Measurements from ENCODE around the gene PARP14.
A peak's percentile ranks its signal among the peaks of the same experiment; 100 is the strongest.
"Not testable (repeated sequence)": the region's sequence is repeated elsewhere in the genome, so short reads cannot be mapped to it uniquely, and the experiment has no call there.

The PARP14 gene

GRCh38 chr3:122665226-122665786 lies 15.3 kb upstream of the PARP14 start:
- peaks cover 0 to 14% of the 10 kb centered on the region in 2 donors for H3K9me3 Mint-ChIP-seq
- no peak for DNase-seq
- no peak for ATAC-seq
- peak overlapping the region in 1 of 2 donors; percentile 8 for H3K27ac Mint-ChIP-seq
- H3K4me1 Mint-ChIP-seq: peaks cover 18% of the 10 kb centered on the region
- peaks cover 13% of the 10 kb centered on the region for H3K27me3 Mint-ChIP-seq
- H3K4me3 Mint-ChIP-seq: no peak overlapping the region

GRCh38 chr3:122665881-122666280 lies 14.8 kb upstream of the PARP14 start:
- H3K9me3 Mint-ChIP-seq: peaks cover 0 to 8% of the 10 kb centered on the region in 2 donors
- no peak for DNase-seq
- peaks cover 8% of the 10 kb centered on the region for H3K27me3 Mint-ChIP-seq
- no peak overlapping the region for H3K4me3 Mint-ChIP-seq
- peaks cover 18% of the 10 kb centered on the region for H3K4me1 Mint-ChIP-seq
- ATAC-seq: no peak
- no peak overlapping the region for H3K27ac Mint-ChIP-seq

GRCh38 chr3:122668930-122669730 lies 11.5 kb upstream of the PARP14 start:
- peak overlapping the region; percentile 57 to 63 for H3K27ac Mint-ChIP-seq
- H3K4me1 Mint-ChIP-seq: peaks cover 20% of the 10 kb centered on the region
- ATAC-seq (peak; percentile 98), DNase-seq (peak; percentile 30 to 54)
- H3K9me3 Mint-ChIP-seq: peaks cover 1 to 6% of the 10 kb centered on the region in 2 donors
- H3K4me3 Mint-ChIP-seq: no peak overlapping the region
- no peaks in the 10 kb centered on the region for H3K27me3 Mint-ChIP-seq

GRCh38 chr3:122671553-122671952 lies 9.1 kb upstream of the PARP14 start:
- no peak for ATAC-seq
- DNase-seq: no peak
- Mint-ChIP-seq H3K4me1 (peaks cover 24% of the 10 kb centered on the region), H3K4me3 (no peak overlapping the region), H3K27me3 (no peaks in the 10 kb centered on the region), H3K9me3 (peaks cover 7 to 14% of the 10 kb centered on the region in 2 donors), H3K27ac (no peak overlapping the region)

GRCh38 chr3:122674339-122674738 lies 6.3 kb upstream of the PARP14 start:
- DNase-seq: no peak
- peak overlapping the region in 1 of 2 donors; percentile 58 for H3K27ac Mint-ChIP-seq
- H3K4me1 Mint-ChIP-seq: peaks cover 26% of the 10 kb centered on the region
- no peaks in the 10 kb centered on the region for H3K27me3 Mint-ChIP-seq
- ATAC-seq: no peak
- no peak overlapping the region for H3K4me3 Mint-ChIP-seq
- peaks cover 7 to 14% of the 10 kb centered on the region in 2 donors for H3K9me3 Mint-ChIP-seq

- no peaks in the 10 kb centered on the region for H3K27me3 Mint-ChIP-seq
- DNase-seq (no peak), ATAC-seq (no peak)
- H3K27ac Mint-ChIP-seq: no peak overlapping the region
- no peak overlapping the region for H3K4me3 Mint-ChIP-seq
- peaks cover 7 to 9% of the 10 kb centered on the region in 2 donors for H3K9me3 Mint-ChIP-seq
- peaks cover 35% of the 10 kb centered on the region for H3K4me1 Mint-ChIP-seq
These were observed 3.9 kb upstream of the PARP14 start for GRCh38 chr3:122676759-122677158.

GRCh38 chr3:122677216-122677615 lies 3.4 kb upstream of the PARP14 start:
- Mint-ChIP-seq H3K4me3 (no peak overlapping the region), H3K27me3 (no peaks in the 10 kb centered on the region), H3K4me1 (peaks cover 40% of the 10 kb centered on the region), H3K9me3 (peaks cover 7 to 9% of the 10 kb centered on the region in 2 donors), H3K27ac (no peak overlapping the region)
- ATAC-seq (no peak), DNase-seq (no peak)

- H3K9me3 Mint-ChIP-seq: peaks cover 7 to 9% of the 10 kb centered on the region in 2 donors
- H3K27me3 Mint-ChIP-seq: no peaks in the 10 kb centered on the region
- DNase-seq (no peak), ATAC-seq (no peak)
- peak overlapping the region in 1 of 2 donors; percentile 14 for H3K4me3 Mint-ChIP-seq
- H3K4me1 Mint-ChIP-seq: peaks cover 53% of the 10 kb centered on the region
- peak overlapping the region in 1 of 2 donors; percentile 67 for H3K27ac Mint-ChIP-seq
These were observed 2.1 kb upstream of the PARP14 start for GRCh38 chr3:122678506-122678905.

GRCh38 chr3:122679085-122679881 lies 1.4 kb upstream of the PARP14 start:
- H3K4me1 Mint-ChIP-seq: peaks cover 57% of the 10 kb centered on the region
- peak; percentile 82 to 83 for DNase-seq
- no peaks in the 10 kb centered on the region for H3K27me3 Mint-ChIP-seq
- H3K9me3 Mint-ChIP-seq: peaks cover 4 to 7% of the 10 kb centered on the region in 2 donors
- peak overlapping the region; percentile 82 to 91 for H3K4me3 Mint-ChIP-seq
- ATAC-seq: peak; percentile 69
- H3K27ac Mint-ChIP-seq: peak overlapping the region; percentile 97 to 100

GRCh38 chr3:122679882-122680474 lies 661 bp upstream of the PARP14 start:
- ATAC-seq (peak; percentile 32), DNase-seq (peak in 1 of 2 donors; percentile 24)
- H3K27ac Mint-ChIP-seq: peak overlapping the region; percentile 97 to 100
- H3K4me3 Mint-ChIP-seq: peak overlapping the region; percentile 82 to 91
- H3K4me1 Mint-ChIP-seq: peaks cover 58% of the 10 kb centered on the region
- no peaks in the 10 kb centered on the region for H3K27me3 Mint-ChIP-seq
- H3K9me3 Mint-ChIP-seq: peaks cover 0 to under 1% of the 10 kb centered on the region in 2 donors

GRCh38 chr3:122681284-122681973 lies 790 bp downstream of the PARP14 start:
- H3K9me3 Mint-ChIP-seq: no peaks in the 10 kb centered on the region
- DNase-seq (no peak), ATAC-seq (no peak)
- H3K4me1 Mint-ChIP-seq: peaks cover 58% of the 10 kb centered on the region
- no peaks in the 10 kb centered on the region for H3K27me3 Mint-ChIP-seq
- H3K27ac Mint-ChIP-seq: peak overlapping the region; percentile 92
- peak overlapping the region; percentile 82 to 91 for H3K4me3 Mint-ChIP-seq

- DNase-seq: no peak
- Mint-ChIP-seq H3K9me3 (no peaks in the 10 kb centered on the region), H3K4me1 (peaks cover 60% of the 10 kb centered on the region), H3K4me3 (peak overlapping the region; percentile 82 to 91), H3K27me3 (no peaks in the 10 kb centered on the region), H3K27ac (peak overlapping the region; percentile 92)
- no peak for ATAC-seq
These were observed 1.4 kb downstream of the PARP14 start for GRCh38 chr3:122681974-122682409.

GRCh38 chr3:122682778-122683411 lies 2.3 kb downstream of the PARP14 start:
- H3K27ac Mint-ChIP-seq: peak overlapping the region; percentile 61 to 67
- peaks cover 64% of the 10 kb centered on the region for H3K4me1 Mint-ChIP-seq
- H3K27me3 Mint-ChIP-seq, ATAC-seq, DNase-seq, H3K9me3 Mint-ChIP-seq: not testable (repeated sequence)
- H3K4me3 Mint-ChIP-seq: peak overlapping the region; percentile 82 to 91

- Mint-ChIP-seq H3K27ac (peak overlapping the region in 1 of 2 donors; percentile 4), H3K4me1 (peaks cover 29% of the 10 kb centered on the region), H3K4me3 (no peak overlapping the region), H3K27me3 (no peaks in the 10 kb centered on the region), H3K9me3 (no peaks in the 10 kb centered on the region)
- no peak for ATAC-seq
- DNase-seq: no peak
These were observed 6.7 kb downstream of the PARP14 start for GRCh38 chr3:122687298-122687697.
